ENCODE data around the gene NRG3.

- TF ChIP-seq ZNF274 (IDR thresholded peaks at IDR 0.05; ENCODE audit: low read depth, low read length), result no peak
- no peak for TF ChIP-seq YY1 (IDR thresholded peaks at IDR 0.05; ENCODE audit: insufficient read depth, insufficient read length)
- TF ChIP-seq SUZ12 (IDR thresholded peaks at IDR 0.05; ENCODE audit: extremely low read depth, insufficient read depth, insufficient read length), result no peak
Observed at GRCh38 chr10:82041018-82041417, 166.0 kb downstream of the NRG3 start.

Measured in NT2/D1 (cell line).